ENCODE measurements around the gene ACAD9. TPM values are rescaled to one million over a fixed set of nuclear protein-coding genes. Genes with fewer than 3 reads are reported as not detected.

Gene ACAD9
- total RNA-seq, 2 experiments from 2014 or later: 69.5 to 88.5 TPM

DNA sequence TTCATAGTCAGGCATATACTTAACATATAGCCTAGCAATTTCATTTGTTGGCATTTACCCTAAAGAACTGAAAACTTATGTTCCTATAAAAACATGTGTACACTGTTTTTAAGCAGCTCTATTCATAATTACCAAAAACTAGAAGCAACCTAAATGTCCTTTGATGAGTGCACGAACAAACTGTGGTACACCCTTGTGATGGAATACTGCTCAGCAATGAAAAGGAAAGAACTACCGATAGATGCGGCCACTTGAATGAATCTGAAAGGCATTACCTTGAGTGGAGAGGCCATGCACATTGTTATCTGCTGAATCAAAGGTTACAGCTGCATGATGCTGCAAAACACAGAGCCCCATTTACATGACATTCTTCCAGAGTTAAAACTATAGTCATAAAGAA, 69.7 kb downstream of the ACAD9 start:
- Histone ChIP-seq H3K4me3 (ENCODE audit: low read depth, low read length, poor library complexity, severe bottlenecking) (no peak overlapping the region), H3K4me1 (ENCODE audit: insufficient read depth, low read length, poor library complexity, severe bottlenecking) (no peaks in the 10 kb centered on the region), H3K9me3 (ENCODE audit: low read length) (no peaks in the 10 kb centered on the region), H2AFZ (ENCODE audit: low read length) (no peak overlapping the region), H3K36me3 (ENCODE audit: insufficient read depth, low read length) (no peaks in the 10 kb centered on the region), H4K20me1 (ENCODE audit: insufficient read depth, low read length) (no peaks in the 10 kb centered on the region), H3K9me2 (ENCODE audit: insufficient read depth, low read length) (no peaks in the 10 kb centered on the region), H3K79me2 (ENCODE audit: insufficient read depth, low read depth, low read length) (no peaks in the 10 kb centered on the region), H3K4me2 (ENCODE audit: low read length) (no peak overlapping the region), H3K27ac (ENCODE audit: low read depth, low read length, poor library complexity, severe bottlenecking) (no peak overlapping the region)
- ChIA-PET POLR2A (no interaction called here), CTCF (ENCODE audit: unreplicated experiment) (no interaction called here)
- TF ChIP-seq, protein P1, sequence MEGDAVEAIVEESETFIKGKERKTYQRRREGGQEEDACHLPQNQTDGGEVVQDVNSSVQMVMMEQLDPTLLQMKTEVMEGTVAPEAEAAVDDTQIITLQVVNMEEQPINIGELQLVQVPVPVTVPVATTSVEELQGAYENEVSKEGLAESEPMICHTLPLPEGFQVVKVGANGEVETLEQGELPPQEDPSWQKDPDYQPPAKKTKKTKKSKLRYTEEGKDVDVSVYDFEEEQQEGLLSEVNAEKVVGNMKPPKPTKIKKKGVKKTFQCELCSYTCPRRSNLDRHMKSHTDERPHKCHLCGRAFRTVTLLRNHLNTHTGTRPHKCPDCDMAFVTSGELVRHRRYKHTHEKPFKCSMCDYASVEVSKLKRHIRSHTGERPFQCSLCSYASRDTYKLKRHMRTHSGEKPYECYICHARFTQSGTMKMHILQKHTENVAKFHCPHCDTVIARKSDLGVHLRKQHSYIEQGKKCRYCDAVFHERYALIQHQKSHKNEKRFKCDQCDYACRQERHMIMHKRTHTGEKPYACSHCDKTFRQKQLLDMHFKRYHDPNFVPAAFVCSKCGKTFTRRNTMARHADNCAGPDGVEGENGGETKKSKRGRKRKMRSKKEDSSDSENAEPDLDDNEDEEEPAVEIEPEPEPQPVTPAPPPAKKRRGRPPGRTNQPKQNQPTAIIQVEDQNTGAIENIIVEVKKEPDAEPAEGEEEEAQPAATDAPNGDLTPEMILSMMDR (conservative IDR thresholded peaks at IDR 0.05; ENCODE audit: low read length): no peak
- TF ChIP-seq EZH2phosphoT487 (IDR thresholded peaks at IDR 0.05; ENCODE audit: borderline replicate concordance, low read depth, low read length): no peak
- no TSS peak for BruUV-seq (replicated peaks)
- intact Hi-C loops (cut with micrococcal nuclease; ENCODE audit: unreplicated experiment): no loop called here
- DNase-seq (ENCODE audit: low spot score): no peak

DNA sequence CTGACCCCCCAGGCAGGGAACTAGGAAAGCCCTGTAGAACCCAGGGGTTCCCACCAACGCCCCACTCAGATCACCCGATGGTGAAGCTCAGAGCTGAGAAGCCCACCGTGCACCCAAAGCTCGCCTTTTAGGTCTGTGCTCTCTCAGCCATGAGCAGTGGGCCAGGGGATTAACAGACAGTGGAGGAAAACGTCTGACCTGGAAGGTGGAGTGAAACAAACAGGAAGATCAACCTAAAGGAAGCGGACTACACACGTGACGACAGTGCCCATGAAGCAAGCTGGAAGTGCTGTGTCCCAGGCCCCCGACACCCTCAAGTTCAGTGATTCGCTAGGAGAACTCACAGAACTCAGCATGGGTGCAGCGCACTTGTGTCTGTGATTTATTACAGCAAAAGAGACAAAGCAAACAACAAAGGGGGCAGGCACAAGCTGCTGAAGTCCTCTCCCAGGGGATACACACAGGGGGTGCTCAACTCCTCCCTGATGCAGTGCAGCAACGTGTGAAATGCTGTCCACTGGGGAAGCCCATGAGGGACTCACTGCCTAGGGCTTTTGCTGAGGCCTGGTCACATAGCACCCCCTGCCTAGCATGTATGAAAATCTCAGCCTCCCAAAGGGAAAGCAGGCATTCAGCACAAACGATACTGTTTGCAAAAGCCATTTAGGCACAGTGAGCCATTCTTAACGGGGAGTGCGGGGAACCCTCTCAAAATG, 71.0 kb downstream of the ACAD9 start:
- ChIA-PET CTCF (ENCODE audit: unreplicated experiment) (no interaction called here), POLR2A (interaction anchor here (0.6 kb wide), 1 partner anchor 23 kb away, joined by 5 read pairs; no protein-coding TSS in a partner anchor)
- TF ChIP-seq EZH2phosphoT487 (IDR thresholded peaks at IDR 0.05; ENCODE audit: borderline replicate concordance, low read depth, low read length): no peak
- TF ChIP-seq, protein P1 (conservative IDR thresholded peaks at IDR 0.05; ENCODE audit: low read length): 0 out of 2 replicates have a peak, but pooled peaks have one; percentile 21
- Histone ChIP-seq H3K27ac (ENCODE audit: low read depth, low read length, poor library complexity, severe bottlenecking) (no peak overlapping the region), H2AFZ (ENCODE audit: low read length) (no peak overlapping the region), H3K9me2 (ENCODE audit: insufficient read depth, low read length) (no peaks in the 10 kb centered on the region), H3K79me2 (ENCODE audit: insufficient read depth, low read depth, low read length) (no peaks in the 10 kb centered on the region), H3K4me3 (ENCODE audit: low read depth, low read length, poor library complexity, severe bottlenecking) (no peak overlapping the region), H3K4me2 (ENCODE audit: low read length) (no peak overlapping the region), H3K36me3 (ENCODE audit: insufficient read depth, low read length) (no peaks in the 10 kb centered on the region), H4K20me1 (ENCODE audit: insufficient read depth, low read length) (no peaks in the 10 kb centered on the region), H3K9me3 (ENCODE audit: low read length) (no peaks in the 10 kb centered on the region), H3K4me1 (ENCODE audit: insufficient read depth, low read length, poor library complexity, severe bottlenecking) (no peaks in the 10 kb centered on the region)
- BruUV-seq (replicated peaks): no TSS peak
- intact Hi-C loops (cut with micrococcal nuclease; ENCODE audit: unreplicated experiment): no loop called here
- peak; percentile 19 for DNase-seq (ENCODE audit: low spot score)

DNA sequence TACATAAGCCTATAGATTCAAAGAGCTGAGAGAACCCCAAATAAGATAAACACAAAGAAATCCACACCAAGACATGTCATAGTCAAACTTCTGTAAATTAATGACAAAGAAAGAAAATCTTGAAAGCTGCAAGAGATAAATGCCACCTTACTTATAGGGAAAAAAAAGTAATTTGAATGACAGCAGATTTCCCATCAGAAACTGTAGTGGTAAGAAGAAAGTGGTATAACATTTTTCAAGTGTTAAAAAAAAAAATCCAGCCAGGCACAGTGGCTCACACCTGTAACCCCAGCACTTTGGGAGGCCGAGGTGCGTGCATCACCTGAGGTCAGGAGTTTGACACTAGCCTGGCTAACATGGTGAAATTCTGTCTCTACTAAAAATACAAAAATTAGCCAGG, 77.0 kb downstream of the ACAD9 start:
- DNase-seq (ENCODE audit: low spot score): no peak
- intact Hi-C loops (cut with micrococcal nuclease; ENCODE audit: unreplicated experiment): no loop called here
- Histone ChIP-seq H4K20me1 (ENCODE audit: insufficient read depth, low read length) (no peaks in the 10 kb centered on the region), H3K4me3 (ENCODE audit: low read depth, low read length, poor library complexity, severe bottlenecking) (no peak overlapping the region), H2AFZ (ENCODE audit: low read length) (no peak overlapping the region), H3K9me2 (ENCODE audit: insufficient read depth, low read length) (no peaks in the 10 kb centered on the region), H3K79me2 (ENCODE audit: insufficient read depth, low read depth, low read length) (no peaks in the 10 kb centered on the region), H3K27ac (ENCODE audit: low read depth, low read length, poor library complexity, severe bottlenecking) (no peak overlapping the region), H3K4me2 (ENCODE audit: low read length) (no peak overlapping the region), H3K4me1 (ENCODE audit: insufficient read depth, low read length, poor library complexity, severe bottlenecking) (no peaks in the 10 kb centered on the region), H3K9me3 (ENCODE audit: low read length) (no peaks in the 10 kb centered on the region), H3K36me3 (ENCODE audit: insufficient read depth, low read length) (no peaks in the 10 kb centered on the region)
- BruUV-seq (replicated peaks): no TSS peak
- CTCF ChIA-PET (ENCODE audit: unreplicated experiment): no interaction called here
- TF ChIP-seq, protein P1 (conservative IDR thresholded peaks at IDR 0.05; ENCODE audit: low read length): no peak
- no peak for TF ChIP-seq EZH2phosphoT487 (IDR thresholded peaks at IDR 0.05; ENCODE audit: borderline replicate concordance, low read depth, low read length)
- POLR2A ChIA-PET: no interaction called here

All from OCI-LY7 (cell line).